Caco-2 (cell line): Measurements from ENCODE around the gene MYO7A. TPM values are rescaled to one million over a fixed set of nuclear protein-coding genes. Genes with fewer than 3 reads are reported as not detected.

Experiments used
- BruUV-seq: library from RNA; stranded (reverse); fragments of 400-500 nt; replicated peaks from 2 replicates; lab custom pipeline; 2021; lab: Mats Ljungman, UMichigan
- CTCF ChIA-PET: fragments of 300-600 bp; sonication (Branson Sonifier 250); formaldehyde crosslinking; loops from one replicate; lab custom pipeline; 2022; ENCODE audit warnings: antibody characterized with exemption; lab: Charles Lee
- POLR2A ChIA-PET: fragments of 300-600 bp; sonication (Branson Sonifier 250); formaldehyde crosslinking; loops from one replicate; lab custom pipeline; 2022; ENCODE audit warnings: antibody characterized with exemption; lab: Charles Lee
- DNase-seq, 2 experiments: peaks; one replicate each; pipeline versions ENCODE4 v3.0.0 to v3.0.0-alpha.2; 2020 to 2022
- H3K27me3 ChIP-seq: replicated peaks from 2 replicates; pipeline ENCODE4 v1.6.0; 2011; ENCODE audit warnings: low read length; ENCODE audit not compliant: control insufficient read depth, insufficient read depth
- H3K36me3 ChIP-seq: 2 replicates; pipeline ENCODE4 v1.5.1; 2011; ENCODE audit warnings: low read length; ENCODE audit not compliant: control insufficient read depth, insufficient read depth
- H3K4me1 ChIP-seq: fragments of 250-450 bp; sonication (Bioruptor Pico); 2 replicates; pipeline ENCODE4 v1.5.1; 2020; ENCODE audit warnings: mild to moderate bottlenecking
- H3K4me3 ChIP-seq: 2 replicates; pipeline ENCODE4 v1.5.1; 2011; ENCODE audit warnings: low read depth, mild to moderate bottlenecking, control low read depth, low read length
- H3K9me3 ChIP-seq: fragments of 250-450 bp; sonication (Bioruptor Pico); 2 replicates; pipeline ENCODE4 v1.5.1; 2020; ENCODE audit warnings: mild to moderate bottlenecking, moderate library complexity
- H3K27ac Mint-ChIP-seq: one replicate; pipeline ENCODE4 v1.8.0; 2022; ENCODE audit warnings: mixed read lengths; ENCODE audit not compliant: unreplicated experiment
- H3K27me3 Mint-ChIP-seq: one replicate; pipeline ENCODE4 v1.8.0; 2022; ENCODE audit warnings: mixed read lengths; ENCODE audit not compliant: insufficient read depth, unreplicated experiment
- H3K36me3 Mint-ChIP-seq: one replicate; pipeline ENCODE4 v1.8.0; 2022; ENCODE audit warnings: mild to moderate bottlenecking, mixed read lengths; ENCODE audit not compliant: insufficient read depth, unreplicated experiment
- H3K4me1 Mint-ChIP-seq: one replicate; pipeline ENCODE4 v1.8.0; 2022; ENCODE audit warnings: low read depth, mixed read lengths; ENCODE audit not compliant: unreplicated experiment
- H3K4me3 Mint-ChIP-seq: one replicate; pipeline ENCODE4 v1.8.0; 2022; ENCODE audit warnings: mild to moderate bottlenecking, moderate library complexity, mixed read lengths; ENCODE audit not compliant: unreplicated experiment
- H3K9me3 Mint-ChIP-seq: one replicate; pipeline ENCODE4 v1.8.0; 2022; ENCODE audit warnings: mixed read lengths; ENCODE audit not compliant: unreplicated experiment
- CTCF ChIP-seq, 2 experiments: fragments of 200-600 bp in 1 of 2; IDR thresholded peaks; 1 replicate in 1 of 2; 2 replicates in 1 of 2; pipeline versions ENCODE4 v1.5.1 to v1.8.0; 2011 to 2022; ENCODE audit warnings: antibody characterized with exemption in 1 of 2, control low read depth in 1 of 2, inconsistent platforms in 1 of 2, low read depth in 1 of 2, low read length in 1 of 2, mild to moderate bottlenecking in 1 of 2, moderate library complexity in 1 of 2; ENCODE audit not compliant: insufficient read depth in 1 of 2, severe bottlenecking in 1 of 2, unreplicated experiment in 1 of 2
- intact Hi-C: fragments of 100-400 bp; cut with micrococcal nuclease; formaldehyde crosslinking; loops from one replicate; pipeline ENCODE4 v1.10.0; 2022; ENCODE audit not compliant: unreplicated experiment
- total RNA-seq: library from RNA; stranded (reverse); gene quantifications from 2 replicates; pipeline ENCODE4 v1.2.3, GENCODE V29; 2022

Gene MYO7A
- total RNA-seq, 1 experiment from 2014 or later = 8.9 TPM

- Mint-ChIP-seq H3K4me1 (no peaks in the 10 kb centered on the region), H3K4me3 (no peak overlapping the region), H3K9me3 (no peaks in the 10 kb centered on the region), H3K27ac (no peak overlapping the region), H3K36me3 (no peaks in the 10 kb centered on the region), H3K27me3 (peaks cover 15% of the 10 kb centered on the region)
- CTCF ChIA-PET = interaction anchor here (0.5 kb wide), 1 partner anchor 22 kb away, joined by 3 read pairs; no protein-coding TSS in a partner anchor
- no peak for TF ChIP-seq CTCF (IDR thresholded peaks at IDR 0.05; ENCODE audit: insufficient read depth in 1 of 2, low read depth in 1 of 2, low read length in 1 of 2, severe bottlenecking in 1 of 2, unreplicated experiment in 1 of 2)
- Histone ChIP-seq H3K4me1 (no peaks in the 10 kb centered on the region), H3K36me3 (no peaks in the 10 kb centered on the region), H3K27me3 (no peaks in the 10 kb centered on the region), H3K9me3 (no peaks in the 10 kb centered on the region), H3K4me3 (no peak overlapping the region)
- BruUV-seq = no TSS peak
- no peak for DNase-seq
- POLR2A ChIA-PET = no interaction called here
- intact Hi-C loops = no loop called here
Measured at GRCh38 chr11:77223797-77224196, 95.8 kb downstream of the MYO7A start.

- H3K4me1 Mint-ChIP-seq = no peaks in the 10 kb centered on the region
- no peaks in the 10 kb centered on the region for H3K27me3 Mint-ChIP-seq
- DNase-seq = no peak
- BruUV-seq = no TSS peak
- H3K4me1 ChIP-seq = no peaks in the 10 kb centered on the region
- H3K4me3 ChIP-seq = no peak overlapping the region
- no peaks in the 10 kb centered on the region for H3K36me3 Mint-ChIP-seq
- ChIA-PET POLR2A (no interaction called here), CTCF (no interaction called here)
- no peaks in the 10 kb centered on the region for H3K27me3 ChIP-seq
- H3K27ac Mint-ChIP-seq = no peak overlapping the region
- no peaks in the 10 kb centered on the region for H3K36me3 ChIP-seq
- H3K9me3 Mint-ChIP-seq = no peaks in the 10 kb centered on the region
- H3K9me3 ChIP-seq = no peaks in the 10 kb centered on the region
- no peak overlapping the region for H3K4me3 Mint-ChIP-seq
- no peak for TF ChIP-seq CTCF (IDR thresholded peaks at IDR 0.05; ENCODE audit: insufficient read depth in 1 of 2, low read depth in 1 of 2, low read length in 1 of 2, severe bottlenecking in 1 of 2, unreplicated experiment in 1 of 2)
- intact Hi-C loops = no loop called here
Measured at GRCh38 chr11:77230878-77231605, 103.0 kb downstream of the MYO7A start.

GRCh38 chr11:77231800-77232199 is 103.8 kb downstream of the MYO7A start:
- Histone ChIP-seq H3K27me3 (no peaks in the 10 kb centered on the region), H3K36me3 (no peaks in the 10 kb centered on the region), H3K4me1 (no peaks in the 10 kb centered on the region), H3K9me3 (no peaks in the 10 kb centered on the region), H3K4me3 (no peak overlapping the region)
- no peak overlapping the region for H3K27ac Mint-ChIP-seq
- no peak for DNase-seq
- intact Hi-C loops = no loop called here
- ChIA-PET POLR2A (no interaction called here), CTCF (no interaction called here)
- no peaks in the 10 kb centered on the region for H3K27me3 Mint-ChIP-seq
- no peaks in the 10 kb centered on the region for H3K36me3 Mint-ChIP-seq
- TF ChIP-seq CTCF (IDR thresholded peaks at IDR 0.05; ENCODE audit: insufficient read depth in 1 of 2, low read depth in 1 of 2, low read length in 1 of 2, severe bottlenecking in 1 of 2, unreplicated experiment in 1 of 2) = no peak
- no peaks in the 10 kb centered on the region for H3K4me1 Mint-ChIP-seq
- H3K9me3 Mint-ChIP-seq = no peaks in the 10 kb centered on the region
- no TSS peak for BruUV-seq
- no peak overlapping the region for H3K4me3 Mint-ChIP-seq
